HEK293T (cell line): ENCODE measurements around the gene AKNA.

Experiments used
- CTCF ChIA-PET: fragments of 350-600 bp; formaldehyde crosslinking; extraction: SDS; loops from one replicate; lab custom pipeline; 2021; ENCODE audit warnings: antibody characterized with exemption, inconsistent platforms; lab: Yijun Ruan, JAX
- POLR2A ChIA-PET: fragments of 350-600 bp; formaldehyde crosslinking; extraction: SDS; loops from one replicate; lab custom pipeline; 2020; ENCODE audit warnings: antibody characterized with exemption, inconsistent platforms; lab: Yijun Ruan, JAX
- DNase-seq: peaks from one replicate; pipeline ENCODE4 v3.0.0; 2012; ENCODE audit warnings: mixed read lengths; ENCODE audit errors: extremely low spot score
- ARNT ChIP-seq: fragments of 450-650 bp; IDR thresholded peaks from 2 replicates; pipeline ENCODE4 v1.6.1; 2017; ENCODE audit warnings: mild to moderate bottlenecking
- BHLHE40 ChIP-seq: fragments of 450-650 bp; IDR thresholded peaks from 2 replicates; pipeline ENCODE4 v1.6.1; 2016; ENCODE audit warnings: mild to moderate bottlenecking, moderate library complexity, borderline replicate concordance
- CTBP1 ChIP-seq: fragments of 450-650 bp; IDR thresholded peaks from 2 replicates; pipeline ENCODE4 v1.6.1; 2016; ENCODE audit warnings: borderline replicate concordance
- ELF4 ChIP-seq: fragments of 450-650 bp; IDR thresholded peaks from 2 replicates; pipeline ENCODE4 v1.6.1; 2017; ENCODE audit warnings: antibody characterized with exemption
- FOXA1 ChIP-seq: fragments of 450-650 bp; IDR thresholded peaks from 2 replicates; pipeline ENCODE4 v1.6.1; 2016; ENCODE audit warnings: mild to moderate bottlenecking
- FOXK2 ChIP-seq: fragments of 450-650 bp; IDR thresholded peaks from 2 replicates; pipeline ENCODE4 v1.6.1; 2016; ENCODE audit warnings: mild to moderate bottlenecking
- FOXM1 ChIP-seq: fragments of 450-650 bp; IDR thresholded peaks from 2 replicates; pipeline ENCODE4 v1.6.1; 2017; ENCODE audit warnings: mild to moderate bottlenecking, borderline replicate concordance
- HDGF ChIP-seq: fragments of 450-650 bp; IDR thresholded peaks from 2 replicates; pipeline ENCODE4 v1.6.1; 2017; ENCODE audit warnings: antibody characterized with exemption, borderline replicate concordance
- L3MBTL2 ChIP-seq: fragments of 450-650 bp; conservative IDR thresholded peaks from 2 replicates; pipeline ENCODE4 v1.6.1; 2016; ENCODE audit warnings: mild to moderate bottlenecking
- LEF1 ChIP-seq: fragments of 450-650 bp; IDR thresholded peaks from 2 replicates; pipeline ENCODE4 v1.6.1; 2017; ENCODE audit warnings: mild to moderate bottlenecking, borderline replicate concordance
- NFRKB ChIP-seq: fragments of 450-650 bp; IDR thresholded peaks from 2 replicates; pipeline ENCODE4 v1.6.1; 2016; ENCODE audit warnings: mild to moderate bottlenecking, moderate library complexity
- SP1 ChIP-seq: fragments of 450-650 bp; IDR thresholded peaks from 2 replicates; pipeline ENCODE4 v1.6.1; 2017
- SUZ12 ChIP-seq: fragments of 450-650 bp; IDR thresholded peaks from 2 replicates; pipeline ENCODE4 v1.6.1; 2016; ENCODE audit warnings: mild to moderate bottlenecking
- TARDBP ChIP-seq: fragments of 450-650 bp; IDR thresholded peaks from 2 replicates; pipeline ENCODE4 v1.6.1; 2016
- ZNF384 ChIP-seq: fragments of 450-650 bp; IDR thresholded peaks from 2 replicates; pipeline ENCODE4 v1.6.1; 2016
- TF ChIP-seq, protein P1 (sequence below): fragments of 450-650 bp; IDR thresholded peaks from 2 replicates; pipeline ENCODE4 v1.6.1; 2016

AKNA gene

DNA sequence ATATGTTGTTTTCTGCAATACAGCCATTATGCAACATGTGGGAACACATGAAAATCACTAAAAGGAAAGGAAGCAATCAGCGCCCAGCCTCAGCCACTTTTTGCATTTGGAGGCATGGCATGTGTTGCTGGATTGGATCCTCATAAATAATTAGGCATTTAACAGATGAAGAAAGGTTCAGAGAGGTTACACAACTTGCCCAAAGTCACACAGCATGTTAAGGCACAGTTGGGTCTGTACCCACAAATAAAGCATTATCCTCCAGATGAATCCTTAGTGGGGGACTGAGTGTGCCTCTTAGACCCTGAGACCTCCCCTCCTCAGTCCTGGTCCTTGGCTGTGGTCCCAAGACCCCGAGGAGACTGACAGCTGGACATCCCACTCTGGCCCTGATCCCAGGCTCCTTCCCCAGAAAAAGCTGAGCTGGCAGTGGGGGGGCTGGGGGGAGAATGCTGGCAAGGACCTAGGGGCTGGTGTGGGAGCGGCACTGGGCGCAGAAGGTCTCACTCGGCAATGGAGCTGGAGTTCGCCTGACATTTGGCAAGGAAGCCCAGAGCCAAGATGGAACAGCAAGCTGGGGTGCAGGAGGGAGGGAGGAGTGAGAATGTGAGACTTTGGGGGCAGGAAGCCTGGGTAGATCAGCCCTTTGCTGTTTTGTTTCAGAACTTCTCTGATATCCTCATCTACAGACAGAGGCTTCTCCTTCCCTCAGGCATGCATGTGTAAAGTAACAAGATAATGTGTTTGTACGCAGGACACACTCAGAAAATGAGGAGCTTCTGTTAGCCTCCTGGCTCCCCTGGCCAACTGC lies 6.9 kb upstream of the AKNA start:
- ChIA-PET CTCF (interaction anchor here (0.6 kb wide), 2 partner anchors 9 to 620 kb away, joined by 3 read pairs; no protein-coding TSS in a partner anchor), POLR2A (no interaction called here)
- DNase-seq: no peak
- TF ChIP-seq SUZ12 (no peak), SP1 (no peak)

DNA sequence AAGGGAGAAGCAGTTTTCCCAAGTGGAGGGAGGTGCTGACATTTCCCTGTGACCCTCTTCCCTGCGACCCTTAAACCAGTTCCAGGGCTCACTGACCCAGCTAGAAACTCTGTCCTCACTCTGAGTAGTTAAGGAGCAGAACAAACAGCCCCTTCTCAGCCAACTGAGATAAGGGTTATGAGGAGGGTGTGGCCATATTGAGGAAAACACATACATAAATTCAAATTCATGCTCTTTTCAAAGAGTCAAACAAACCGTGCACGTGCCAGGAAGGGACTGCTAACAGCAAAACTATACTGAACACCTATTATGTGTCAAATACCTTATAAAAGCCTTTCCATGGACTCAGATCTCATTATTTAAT lies 4.9 kb upstream of the AKNA start:
- TF ChIP-seq ZNF384 (no peak), SP1 (no peak), L3MBTL2 (no peak), FOXA1 (no peak), LEF1 (no peak)
- ChIA-PET CTCF (no interaction called here), POLR2A (no interaction called here)
- no peak for DNase-seq

DNA sequence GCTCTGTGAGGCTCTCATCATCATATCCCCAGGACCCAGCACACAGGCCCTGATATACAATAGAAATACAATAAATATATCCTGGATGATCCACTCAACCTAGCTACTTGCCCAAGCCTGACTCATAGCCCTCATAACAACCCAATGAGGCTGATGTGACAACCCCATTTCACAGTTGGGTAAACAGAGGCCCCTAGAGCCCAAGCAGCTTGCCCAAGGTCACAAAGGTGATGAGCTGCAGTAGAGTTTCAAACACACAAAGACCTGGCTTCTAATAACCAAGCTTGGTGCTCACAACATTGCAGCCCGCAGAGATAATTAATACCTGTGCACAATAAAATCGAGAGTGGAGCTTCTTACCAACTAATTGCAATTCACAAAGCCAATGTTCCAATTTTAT lies 3.2 kb upstream of the AKNA start:
- POLR2A ChIA-PET: interaction anchor here (1.3 kb wide), 1 partner anchor 42 kb away, joined by 4 read pairs; no protein-coding TSS in a partner anchor
- CTCF ChIA-PET: interaction anchor here (1.3 kb wide), 1 partner anchor 15 kb away, joined by 3 read pairs; no protein-coding TSS in a partner anchor
- TF ChIP-seq HDGF (no peak), SUZ12 (no peak), ZNF384 (no peak), FOXM1 (no peak), ARNT (no peak)
- no peak for DNase-seq

DNA sequence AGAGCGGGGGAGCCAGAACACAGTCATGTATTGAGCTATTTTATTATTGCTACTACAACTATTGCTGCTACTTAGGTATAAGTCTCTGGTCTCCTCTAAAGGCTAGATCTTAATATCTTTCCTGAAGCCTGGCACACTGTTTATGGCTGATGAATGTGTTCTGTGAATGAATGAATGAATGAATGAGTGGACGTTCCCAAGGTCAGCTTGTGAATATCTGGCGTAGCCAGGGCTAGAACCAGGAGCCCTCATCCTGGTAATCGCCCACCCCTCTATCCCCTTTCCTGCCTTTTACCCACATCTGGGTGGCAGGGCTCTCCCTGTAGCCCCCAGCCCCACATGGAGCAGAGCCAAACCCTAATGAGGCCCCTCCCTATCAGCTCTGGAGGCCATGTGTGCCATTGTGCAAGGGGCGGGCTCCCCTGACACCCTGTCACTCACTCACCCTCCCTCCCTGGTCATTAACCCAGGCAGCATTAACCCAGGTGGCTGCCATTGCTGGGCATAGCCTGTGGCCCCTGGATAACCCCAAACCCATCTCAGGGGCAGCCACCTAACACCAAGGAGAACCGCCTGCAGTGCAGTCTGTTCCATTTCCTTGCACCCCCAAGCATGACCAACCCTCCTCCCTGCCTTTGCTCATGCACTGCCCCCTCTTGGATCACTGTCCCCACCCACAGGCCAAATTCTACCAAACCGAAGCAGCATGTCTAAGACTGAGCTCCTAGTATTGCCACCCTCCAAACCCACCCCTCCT lies 2.0 kb upstream of the AKNA start:
- ChIA-PET POLR2A (interaction anchor here (1.3 kb wide), 1 partner anchor 41 kb away, joined by 4 read pairs; no protein-coding TSS in a partner anchor), CTCF (interaction anchor here (1.3 kb wide), 1 partner anchor 16 kb away, joined by 3 read pairs; no protein-coding TSS in a partner anchor)
- TF ChIP-seq NFRKB (no peak), TARDBP (no peak), LEF1 (no peak), FOXM1 (no peak), SP1 (no peak), FOXK2 (no peak), ZNF384 (no peak), ELF4 (no peak), SUZ12 (no peak), HDGF (no peak), BHLHE40 (no peak), ARNT (no peak), FOXA1 (no peak)
- TF ChIP-seq, protein P1, sequence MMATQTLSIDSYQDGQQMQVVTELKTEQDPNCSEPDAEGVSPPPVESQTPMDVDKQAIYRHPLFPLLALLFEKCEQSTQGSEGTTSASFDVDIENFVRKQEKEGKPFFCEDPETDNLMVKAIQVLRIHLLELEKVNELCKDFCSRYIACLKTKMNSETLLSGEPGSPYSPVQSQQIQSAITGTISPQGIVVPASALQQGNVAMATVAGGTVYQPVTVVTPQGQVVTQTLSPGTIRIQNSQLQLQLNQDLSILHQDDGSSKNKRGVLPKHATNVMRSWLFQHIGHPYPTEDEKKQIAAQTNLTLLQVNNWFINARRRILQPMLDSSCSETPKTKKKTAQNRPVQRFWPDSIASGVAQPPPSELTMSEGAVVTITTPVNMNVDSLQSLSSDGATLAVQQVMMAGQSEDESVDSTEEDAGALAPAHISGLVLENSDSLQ: no peak
- no peak for DNase-seq

DNA sequence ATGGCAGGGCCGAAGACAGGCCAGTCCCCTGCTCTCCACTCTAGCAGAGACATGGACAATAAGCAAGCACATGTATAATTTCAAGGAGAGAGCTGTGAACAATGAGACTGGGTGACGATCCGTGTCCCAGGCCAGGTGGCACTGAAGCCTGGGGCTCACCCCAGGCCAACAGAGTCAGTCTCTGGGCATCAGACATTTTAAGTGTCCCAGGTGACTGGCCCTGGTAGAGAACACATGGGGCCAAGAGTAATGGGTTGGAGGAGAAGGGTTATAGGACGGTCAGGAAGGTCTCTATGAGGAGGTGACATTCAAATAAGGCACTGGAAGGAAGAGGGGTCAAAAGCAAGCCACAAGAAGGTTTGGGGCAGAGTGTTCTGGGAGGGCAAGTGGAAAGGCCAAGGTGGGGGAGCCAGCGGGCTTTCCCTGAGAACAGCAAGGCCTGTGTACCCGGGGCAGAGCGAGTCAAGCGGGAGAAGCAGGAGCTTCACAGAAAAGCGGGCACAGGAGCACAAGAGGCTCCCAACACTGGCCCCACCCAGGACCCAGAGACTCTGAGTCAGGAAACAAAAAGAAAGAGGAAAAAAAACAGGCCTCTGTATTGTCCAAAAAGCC lies 1.1 kb upstream of the AKNA start:
- CTCF ChIA-PET: no interaction called here
- no peak for DNase-seq
- TF ChIP-seq SUZ12 (no peak), FOXM1 (no peak), HDGF (no peak), CTBP1 (no peak), ELF4 (no peak), LEF1 (no peak), FOXA1 (no peak), ZNF384 (no peak), FOXK2 (no peak), NFRKB (no peak), ARNT (no peak), TARDBP (no peak), L3MBTL2 (no peak), SP1 (no peak), BHLHE40 (no peak)
- TF ChIP-seq, protein P1: no peak
- POLR2A ChIA-PET: no interaction called here

DNA sequence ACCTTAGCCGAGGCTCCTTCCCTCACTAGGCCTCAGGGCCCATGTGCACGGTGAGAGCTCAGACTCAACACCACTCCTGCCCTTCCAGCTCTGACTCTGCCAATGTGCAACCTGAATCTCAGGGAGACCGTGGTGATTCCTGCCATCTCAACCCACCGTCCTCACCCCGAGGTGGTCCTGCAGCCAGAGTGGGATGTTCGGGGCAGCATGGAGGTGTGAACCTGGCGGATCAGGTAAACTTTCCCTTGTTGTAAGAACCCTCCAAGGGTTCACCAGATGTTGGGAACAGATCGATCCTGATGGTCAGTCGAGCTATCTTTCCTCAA lies 538 bp upstream of the AKNA start:
- no peak for TF ChIP-seq FOXM1
- no peak for TF ChIP-seq LEF1
- no peak for TF ChIP-seq L3MBTL2
- no peak for TF ChIP-seq SUZ12
- no peak for TF ChIP-seq ARNT
- TF ChIP-seq ZNF384: no peak
- TF ChIP-seq BHLHE40: no peak
- no peak for TF ChIP-seq FOXK2
- no peak for TF ChIP-seq SP1
- TF ChIP-seq NFRKB: no peak
- no peak for TF ChIP-seq FOXA1
- TF ChIP-seq ELF4: no peak
- no peak for TF ChIP-seq CTBP1
- TF ChIP-seq, protein P1: no peak
- no peak for TF ChIP-seq HDGF
- TF ChIP-seq TARDBP: no peak
- ChIA-PET POLR2A (no interaction called here), CTCF (interaction anchor here (0.5 kb wide), 1 partner anchor 40 kb away, joined by 3 read pairs; no protein-coding TSS in a partner anchor)
- no peak for DNase-seq
